CD4-positive, alpha-beta T cell treated with Interleukin-15 for 4 hours (primary cell): ENCODE data around the gene USP7.

Source experiments
- DNase-seq: peaks from one replicate; pipeline ENCODE4 v3.0.0-alpha.2; 2020; ENCODE audit warnings: low spot score

USP7 gene

DNA sequence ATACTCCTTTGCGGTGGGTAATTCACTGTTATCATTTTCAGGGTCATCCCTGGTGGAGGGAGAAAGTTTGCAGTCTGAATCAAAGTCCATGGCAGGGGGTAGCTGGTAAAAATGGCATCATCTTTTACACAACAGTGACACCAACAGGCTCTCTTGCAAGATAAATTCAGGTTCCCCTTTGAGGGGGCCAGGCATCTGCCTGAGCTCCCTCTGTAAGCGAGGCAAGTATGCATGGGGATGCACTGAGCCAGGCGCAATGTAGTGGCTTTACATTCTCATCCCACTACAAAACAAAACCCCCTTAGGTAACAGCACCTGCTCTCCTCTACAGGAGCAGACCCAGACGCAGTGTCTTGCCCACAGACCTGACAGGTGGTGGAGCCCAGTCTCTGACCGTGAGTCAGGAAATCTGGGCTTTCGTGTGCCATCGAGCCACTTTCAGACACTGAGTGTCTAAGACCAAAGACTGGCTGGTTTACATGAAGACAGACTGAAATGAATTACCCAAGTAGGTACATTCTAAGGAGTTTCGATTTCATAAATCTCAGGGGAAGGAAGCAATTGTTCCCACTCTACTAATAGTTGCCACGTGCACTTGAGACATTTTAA is 63.9 kb downstream of the USP7 start:
- no peak for DNase-seq

DNA sequence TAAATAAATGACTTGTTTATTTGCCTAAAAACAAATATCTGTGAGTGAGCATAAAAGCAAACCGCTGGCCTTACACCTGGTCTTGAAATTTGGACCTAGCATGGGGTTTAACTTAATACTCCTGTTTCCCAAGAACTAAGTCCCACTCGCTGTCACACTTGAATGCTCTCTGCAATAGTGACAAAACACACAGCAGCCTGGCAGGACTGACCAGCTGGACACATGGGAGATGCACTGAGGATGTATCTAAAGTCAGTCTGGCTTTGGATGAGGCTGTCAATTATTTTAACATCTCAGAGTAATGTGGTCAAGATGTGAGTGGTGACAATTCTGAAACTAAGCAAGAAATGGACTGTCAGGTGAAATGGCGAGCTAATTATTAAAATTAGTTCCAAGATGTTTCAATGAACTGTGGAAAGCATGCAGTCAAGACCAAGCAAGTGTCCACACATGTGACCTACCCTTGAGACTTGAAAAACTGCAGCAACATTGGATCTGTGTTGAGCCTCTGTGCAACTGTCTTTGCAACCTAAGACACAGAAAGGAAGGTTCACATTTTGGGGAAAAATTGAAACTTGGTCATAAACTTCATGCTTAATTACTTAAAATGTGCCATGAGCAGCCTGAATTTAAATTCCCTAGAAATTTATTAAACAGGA is 64.9 kb downstream of the USP7 start:
- DNase-seq, result no peak

DNA sequence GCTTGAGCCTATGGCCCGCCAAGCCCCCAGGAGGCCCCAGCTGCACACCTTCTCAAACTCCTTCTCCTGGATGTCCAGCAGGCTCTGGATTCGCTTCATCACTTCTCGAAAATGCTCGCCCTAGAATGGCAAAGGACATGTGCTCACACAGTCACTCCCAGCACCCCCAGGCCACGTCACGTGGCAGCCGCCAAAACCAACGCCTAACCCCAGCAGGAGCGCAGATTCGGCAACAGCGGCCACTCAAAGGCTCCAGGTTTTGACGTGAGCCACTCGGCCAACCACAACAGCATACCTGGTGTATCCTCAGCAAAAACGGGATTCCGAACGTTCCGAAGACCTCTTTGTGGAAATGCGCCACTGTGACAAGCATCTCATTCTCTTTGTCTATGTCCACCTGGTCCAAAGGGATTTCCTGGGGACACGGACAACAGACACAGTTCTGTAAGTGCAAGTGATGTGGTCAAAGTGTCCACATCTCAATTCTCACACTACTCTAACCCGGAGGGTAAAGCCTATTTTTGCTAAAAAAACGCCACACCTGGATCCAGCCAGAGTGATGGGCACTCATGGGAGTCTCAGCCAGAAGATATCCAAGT is 68.9 kb downstream of the USP7 start:
- DNase-seq, result no peak

DNA sequence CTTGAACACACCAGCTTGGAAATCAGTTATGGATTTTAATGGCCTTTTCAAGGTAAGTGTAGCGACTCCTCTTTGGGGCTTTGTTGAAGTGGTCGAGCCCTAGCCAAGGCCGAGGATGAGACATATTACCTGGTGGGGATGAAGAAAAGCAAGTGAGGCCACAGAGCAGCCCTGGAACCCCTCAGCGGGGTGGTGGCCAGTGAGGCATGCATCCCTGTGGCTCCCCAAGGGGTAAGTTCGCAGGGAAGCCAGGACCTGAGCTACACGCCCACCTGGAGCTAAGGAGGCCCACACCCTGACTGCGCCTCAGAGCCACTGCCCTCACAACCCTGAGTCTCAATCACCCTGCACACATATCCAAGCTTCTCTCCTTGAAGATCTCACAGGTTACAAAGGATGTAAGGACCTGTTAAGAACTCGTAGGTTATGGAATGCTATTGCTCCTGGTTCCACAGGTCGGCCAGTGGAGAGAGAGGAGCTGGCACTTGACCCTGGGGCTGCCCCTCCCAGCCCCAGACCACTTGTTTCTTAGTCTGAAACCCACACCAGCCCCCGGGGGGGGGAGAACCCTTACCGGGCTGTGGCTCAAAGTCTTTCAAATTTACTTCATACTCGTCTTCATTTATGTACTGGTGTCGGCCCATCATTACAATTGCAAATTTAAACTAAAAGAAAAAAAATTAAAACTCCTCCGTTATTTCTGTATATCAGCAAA is 69.6 kb downstream of the USP7 start:
- no peak for DNase-seq

DNA sequence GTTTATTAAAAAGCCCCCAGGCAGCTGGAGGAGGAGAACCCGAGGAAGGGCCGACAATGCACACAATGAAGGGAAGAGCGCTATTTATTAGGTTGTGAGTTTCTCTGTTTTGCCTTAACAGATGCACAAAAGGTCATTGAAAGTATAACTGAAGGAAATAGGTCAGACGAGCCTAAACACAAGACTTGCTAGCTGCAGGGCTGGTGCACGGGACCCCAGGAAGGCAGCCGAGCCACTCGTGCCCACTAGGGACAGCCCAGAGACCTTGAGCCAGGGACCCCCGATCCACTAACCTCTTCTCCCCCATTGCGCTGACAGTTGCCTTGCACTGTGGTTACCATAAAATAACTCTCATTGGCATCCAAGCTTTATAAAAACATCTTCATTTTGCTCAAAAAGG is 70.3 kb downstream of the USP7 start:
- DNase-seq, result no peak

DNA sequence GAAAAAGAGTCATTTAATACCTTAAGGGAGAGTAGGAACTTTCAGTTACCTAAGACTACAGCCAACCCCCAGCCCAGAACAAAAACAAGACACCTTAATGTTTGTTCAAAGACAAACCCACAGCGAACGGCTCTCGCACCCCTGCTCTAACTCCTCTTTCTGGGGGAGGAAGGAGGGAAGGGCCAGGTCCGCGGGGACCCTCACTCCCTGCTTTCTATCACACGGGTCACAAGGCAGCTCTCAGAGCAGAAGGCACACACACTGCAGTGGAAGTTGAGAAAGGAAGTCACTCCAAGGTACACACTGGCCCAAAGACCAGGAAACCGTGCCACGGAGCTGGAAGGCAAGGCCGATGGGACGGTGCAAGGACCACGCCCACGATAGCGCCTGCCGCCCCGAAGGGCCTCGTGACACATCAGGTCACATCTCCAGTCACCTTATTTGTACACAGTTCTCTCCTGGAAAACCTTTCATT is 71.6 kb downstream of the USP7 start:
- no peak for DNase-seq

DNA sequence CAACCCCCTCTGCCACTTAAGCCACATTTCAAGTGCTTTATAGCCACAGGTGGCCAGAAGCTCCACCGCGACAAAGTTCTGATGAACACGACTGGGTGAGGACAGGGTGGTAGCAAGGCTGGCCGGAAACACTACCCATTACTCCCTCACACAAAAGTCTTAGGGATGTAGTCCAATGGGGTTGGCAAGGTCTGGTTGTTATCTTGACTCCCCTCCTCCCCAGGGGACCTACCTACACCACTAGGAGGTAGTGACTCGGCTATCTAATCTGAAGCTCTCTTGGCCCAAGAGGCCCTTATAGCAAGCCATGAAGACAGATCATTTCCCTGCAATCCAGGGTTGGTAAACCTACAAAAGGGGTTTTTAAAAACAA is 73.2 kb downstream of the USP7 start:
- no peak for DNase-seq

DNA sequence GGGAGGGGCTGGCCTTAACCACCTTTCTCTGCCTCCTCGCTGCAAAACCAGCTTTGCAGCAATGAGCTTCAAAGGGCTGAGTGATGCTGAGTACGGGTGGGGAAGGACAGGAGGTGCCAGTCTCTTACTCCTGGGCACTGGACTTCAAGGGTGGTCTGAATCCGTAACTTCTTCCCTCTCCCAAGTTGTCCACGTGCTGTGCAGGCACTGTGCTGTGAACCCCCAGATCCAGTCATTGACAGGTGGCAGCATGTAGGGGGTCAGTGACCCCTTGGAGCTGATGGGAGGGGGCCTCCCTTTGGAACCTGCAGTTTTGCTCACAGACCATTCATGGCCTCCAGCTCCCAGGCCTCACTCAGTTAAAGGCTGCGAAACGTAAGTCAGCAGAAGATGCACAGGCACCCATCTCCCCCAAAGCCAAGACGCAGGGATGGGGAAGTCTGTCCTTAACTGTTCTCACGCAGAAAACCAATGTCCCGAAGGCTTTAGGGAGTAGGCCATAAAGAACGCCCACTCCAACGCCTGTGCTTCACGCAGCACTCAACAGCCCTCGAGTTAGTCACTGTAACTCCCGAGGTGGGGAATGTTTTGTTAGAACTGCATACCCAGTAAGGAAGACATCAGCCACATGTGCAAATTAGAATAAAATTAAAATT is 73.7 kb downstream of the USP7 start:
- DNase-seq, result no peak

DNA sequence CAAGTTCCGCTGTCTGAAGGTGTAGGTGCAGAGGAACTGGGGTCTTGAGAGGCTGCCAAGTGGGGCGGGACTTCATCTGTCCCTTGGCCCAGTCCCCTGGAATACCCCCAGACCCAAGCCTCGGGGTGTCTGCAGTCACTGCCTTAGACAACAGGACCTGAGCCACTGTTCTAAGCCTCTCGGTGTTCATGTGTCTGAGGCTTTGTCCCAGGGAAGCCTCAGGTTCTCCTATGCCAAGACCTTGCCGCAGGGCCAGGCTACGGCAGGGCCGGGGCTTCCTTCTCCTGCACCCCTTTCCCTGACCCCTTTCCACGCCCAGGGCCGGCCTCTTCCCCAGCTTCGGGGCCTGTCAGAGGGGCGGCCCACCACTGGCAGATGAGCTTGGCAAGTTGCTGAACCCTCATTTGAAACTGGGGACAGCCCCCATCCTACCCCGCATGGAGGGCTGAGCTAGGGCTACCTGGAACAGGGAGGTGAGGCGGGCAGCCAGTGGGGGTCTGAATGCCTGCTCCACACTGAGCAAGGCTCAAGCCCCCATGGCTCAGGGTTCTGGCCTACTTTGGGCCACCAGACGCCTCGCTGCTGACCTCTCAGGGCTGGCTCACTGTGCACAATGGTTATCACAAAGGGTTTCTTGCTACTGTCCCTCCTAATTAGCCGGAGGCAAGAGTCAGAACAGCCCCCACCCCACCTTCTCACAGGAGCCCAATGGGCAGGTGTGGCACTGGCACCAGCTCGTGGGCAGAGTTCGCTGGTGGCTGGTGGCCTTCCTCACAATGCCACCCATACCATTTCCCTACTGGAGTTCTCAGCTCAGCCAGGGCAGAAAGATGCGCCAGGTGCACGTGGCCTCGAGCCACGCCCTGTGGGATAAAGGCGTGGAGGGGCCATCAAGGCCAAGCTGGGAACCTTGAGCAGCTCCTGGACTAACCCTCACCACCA is 74.5 kb downstream of the USP7 start:
- no peak for DNase-seq

DNA sequence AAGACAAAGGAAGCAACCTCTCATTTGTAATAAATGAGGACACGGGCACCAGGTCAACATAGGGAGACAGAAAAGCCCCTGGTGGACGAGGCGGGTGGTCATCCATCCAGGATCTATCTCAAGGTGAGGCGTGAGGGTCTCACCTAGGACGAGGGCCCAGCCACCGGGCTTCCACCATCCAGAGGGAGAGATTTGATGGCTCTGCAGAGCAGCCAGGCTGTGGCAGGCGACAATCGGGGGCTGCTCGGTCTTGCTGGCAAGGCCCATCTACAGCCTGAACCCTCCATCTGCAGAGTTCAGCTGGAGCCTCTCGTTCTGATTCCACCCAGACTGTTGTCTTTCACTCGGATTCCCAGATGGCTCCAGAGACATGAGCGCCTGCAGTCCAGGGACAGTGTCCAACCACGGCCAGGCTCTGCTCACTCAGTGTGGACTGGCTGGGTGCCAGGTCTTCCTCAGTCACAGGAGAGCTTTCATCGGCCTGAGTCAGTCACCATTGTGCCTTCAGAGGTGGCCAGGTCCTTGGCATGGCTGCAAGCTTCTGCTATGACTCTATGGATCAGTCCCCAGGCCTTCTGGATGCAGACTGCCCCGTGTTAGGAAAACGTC is 75.7 kb downstream of the USP7 start:
- no peak for DNase-seq

DNA sequence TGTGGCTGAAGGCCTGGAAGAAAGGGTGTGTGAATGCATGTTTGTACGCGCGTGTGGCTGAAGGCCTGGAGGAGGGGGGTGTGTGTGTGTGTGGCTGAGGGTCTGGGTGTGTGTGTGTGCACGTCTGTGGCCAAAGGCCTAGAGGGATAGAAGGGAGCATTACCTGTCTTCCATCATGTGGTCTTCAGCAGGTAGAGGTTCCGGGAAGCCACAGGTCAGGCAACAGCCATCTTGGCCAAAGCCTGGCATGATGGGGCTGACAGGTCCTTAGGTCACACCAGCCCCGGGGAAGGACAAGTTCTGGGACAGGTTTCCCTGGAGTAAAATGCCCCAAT is 76.3 kb downstream of the USP7 start:
- DNase-seq, result no peak

DNA sequence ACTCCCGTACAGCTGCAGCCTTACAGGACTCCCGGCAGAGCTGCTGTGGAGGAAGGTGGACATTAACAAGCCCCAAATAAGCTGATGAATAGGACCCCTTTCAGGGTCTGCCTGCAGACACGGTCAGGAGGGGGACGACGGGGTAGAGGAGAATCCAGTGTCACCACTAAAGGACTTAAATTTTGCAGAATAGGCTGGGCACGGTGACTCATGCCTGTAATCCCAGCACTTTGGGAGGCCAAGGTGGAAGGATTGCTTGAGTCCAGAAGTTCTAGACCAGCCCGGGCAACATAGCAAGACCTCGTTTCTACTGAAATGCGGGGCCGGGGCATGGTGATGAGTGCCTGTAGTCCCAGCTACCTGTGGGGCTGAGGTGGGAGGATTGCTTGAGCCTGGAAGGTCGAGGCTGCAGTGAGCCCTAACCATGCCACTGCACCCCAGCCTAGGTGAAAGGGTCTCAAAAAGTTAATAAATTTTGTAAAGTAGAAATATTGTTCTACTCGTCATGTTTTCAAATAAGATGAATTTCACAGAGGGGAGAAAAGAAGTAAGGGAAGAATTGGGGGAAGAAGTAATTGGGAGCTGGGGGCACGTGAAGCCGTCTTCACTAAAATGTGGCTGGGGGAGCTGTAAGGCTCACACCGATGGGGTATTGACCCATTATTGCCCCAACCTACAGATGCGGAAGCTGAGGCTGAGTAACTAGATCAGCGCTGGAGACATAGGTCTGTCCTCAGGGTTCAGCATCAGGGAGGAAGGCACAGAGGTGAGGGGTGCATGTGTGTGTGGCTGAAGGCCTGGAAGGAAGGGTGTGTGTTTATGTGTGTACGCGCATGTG is 76.9 kb downstream of the USP7 start:
- DNase-seq, result no peak

DNA sequence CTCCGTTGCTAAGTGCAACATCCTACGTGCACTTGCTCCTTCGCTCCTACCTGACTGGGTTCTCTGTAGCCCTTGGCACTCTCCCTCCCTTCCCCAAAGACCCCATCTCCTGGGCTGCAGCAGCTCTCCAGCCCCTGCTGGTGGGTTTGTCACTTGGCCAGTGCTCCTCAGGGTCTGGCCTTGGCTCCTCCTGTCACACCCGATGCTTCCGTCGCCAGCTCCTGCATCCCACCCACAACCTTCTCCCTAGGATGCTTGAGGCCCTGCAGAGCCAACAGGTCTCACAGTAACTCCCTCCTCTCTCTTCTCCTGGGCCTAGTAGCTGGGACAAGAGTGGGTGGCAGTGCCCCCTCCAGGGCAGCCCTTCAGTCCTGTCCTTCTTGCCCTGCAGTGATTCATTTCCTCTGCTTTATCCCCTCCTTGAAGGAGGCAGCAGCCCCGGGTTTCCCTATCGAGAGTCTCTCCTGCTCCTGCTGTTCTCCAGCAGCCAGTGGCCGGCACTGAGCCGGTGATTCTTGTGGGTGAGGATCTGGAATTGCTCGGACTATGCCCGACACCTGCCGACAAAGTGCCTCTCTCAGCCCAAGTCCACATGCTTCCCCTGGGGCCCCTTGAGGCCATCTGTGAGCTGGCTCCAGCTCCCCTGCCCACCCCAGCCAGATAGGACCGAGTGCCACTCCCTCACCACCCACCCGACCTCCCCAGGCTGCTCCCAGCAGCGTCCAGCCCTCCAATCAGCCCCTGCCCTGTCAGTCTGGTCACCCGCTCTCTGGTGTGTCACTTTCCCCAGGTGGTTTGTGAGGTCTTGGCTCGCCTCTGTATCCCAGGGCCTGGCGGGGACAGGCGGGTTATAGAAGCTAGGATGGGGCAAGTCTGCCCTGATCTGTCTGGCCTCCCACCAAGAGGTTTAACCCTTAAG is 77.8 kb downstream of the USP7 start:
- no peak for DNase-seq

DNA sequence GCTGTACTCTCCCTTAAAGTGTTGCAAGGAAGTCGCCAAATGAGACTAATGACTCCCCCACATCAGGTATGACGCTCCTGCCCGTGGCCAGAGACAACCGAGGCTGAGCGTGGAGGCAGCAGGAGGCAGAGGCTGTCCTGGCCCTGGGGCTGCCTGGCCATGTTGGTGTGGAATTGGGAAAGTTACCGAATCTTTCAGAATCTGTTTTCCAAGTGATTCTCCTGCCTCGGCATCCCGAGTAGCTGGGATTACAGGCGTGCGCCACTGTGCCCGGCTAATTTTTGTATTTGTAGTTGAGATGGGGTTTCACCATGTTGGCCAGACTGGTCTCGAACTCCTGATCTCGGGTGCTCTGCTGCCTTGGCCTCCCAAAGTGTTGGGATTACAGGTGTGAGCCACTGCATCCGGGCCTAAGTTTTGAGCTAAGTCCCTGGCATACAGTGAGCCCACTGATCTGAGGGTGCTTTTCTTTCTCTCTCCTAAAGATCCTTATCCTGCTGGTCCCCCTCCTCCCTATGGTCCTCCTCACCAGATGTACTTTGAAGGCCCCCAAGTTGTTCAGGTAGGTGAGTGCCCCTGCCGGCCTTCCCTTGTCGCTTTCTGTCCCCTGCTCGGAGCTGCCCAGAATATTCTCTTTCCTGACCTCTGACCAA is 80.9 kb downstream of the USP7 start:
- no peak for DNase-seq

DNA sequence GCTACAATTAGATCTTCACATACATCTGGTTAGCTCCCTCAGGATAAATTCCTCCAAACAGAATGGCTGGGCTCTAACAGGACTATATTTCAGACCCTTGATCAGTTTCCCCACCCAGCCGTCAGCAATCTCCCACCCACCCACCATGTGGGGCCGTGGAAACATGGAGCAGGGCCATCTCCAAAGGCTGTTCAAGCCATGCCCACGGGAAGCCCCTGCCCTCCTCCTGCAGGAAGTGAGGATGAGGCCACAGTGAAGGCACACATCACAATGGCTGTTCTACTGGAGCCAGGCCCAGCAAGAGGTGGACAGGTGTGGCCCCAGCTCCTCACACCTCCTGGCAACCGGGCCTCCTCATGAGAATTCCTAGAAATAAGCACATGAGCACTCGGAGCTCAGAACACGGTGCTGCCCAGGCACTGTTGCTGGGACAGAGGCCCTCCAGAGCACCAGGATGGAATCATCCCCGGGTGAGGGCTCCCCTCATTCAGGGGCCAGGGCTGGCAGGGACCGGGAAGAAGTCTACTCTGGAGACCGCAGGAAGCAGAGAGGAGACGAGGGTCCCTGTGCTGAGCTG is 81.6 kb downstream of the USP7 start, which contains the start of gene LITAFD:
Gene LITAFD (plus strand): TSS at position 311 of the 577 bp plus-strand sequence. CDS start 2,005 bp downstream, outside the sequence.
- DNase-seq, result no peak

DNA sequence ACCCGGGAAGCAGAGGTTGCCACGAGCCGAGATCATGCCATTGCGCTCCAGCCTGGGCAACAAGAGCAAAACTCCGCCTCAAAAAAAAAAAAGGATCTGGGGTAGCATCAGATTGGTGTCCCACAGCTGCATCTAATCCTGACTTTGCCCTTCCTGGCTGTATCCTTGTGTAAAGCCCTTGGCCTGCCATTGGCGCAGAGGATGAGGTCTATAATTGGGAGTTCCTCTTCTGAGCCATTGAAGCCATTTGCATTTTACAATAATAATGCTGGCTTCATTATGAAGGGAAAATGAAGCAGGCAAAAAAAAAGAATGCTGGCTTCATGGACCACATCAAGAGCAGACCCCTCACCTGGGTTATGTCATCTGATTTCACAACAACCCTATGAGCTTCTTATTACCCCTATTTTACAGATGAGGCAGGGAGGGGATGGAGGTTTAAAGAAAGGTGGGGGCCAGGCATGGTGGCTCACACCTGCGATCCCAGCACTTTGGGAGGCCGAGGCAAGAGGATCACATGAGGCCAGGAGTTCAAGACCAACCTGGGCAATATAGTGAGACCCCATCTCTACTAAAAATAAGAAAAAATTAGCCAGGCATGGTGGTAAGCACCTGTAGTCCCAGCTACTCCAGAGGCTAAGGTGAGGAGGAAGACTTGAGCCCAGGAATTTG is 82.7 kb downstream of the USP7 start:
- no peak for DNase-seq

DNA sequence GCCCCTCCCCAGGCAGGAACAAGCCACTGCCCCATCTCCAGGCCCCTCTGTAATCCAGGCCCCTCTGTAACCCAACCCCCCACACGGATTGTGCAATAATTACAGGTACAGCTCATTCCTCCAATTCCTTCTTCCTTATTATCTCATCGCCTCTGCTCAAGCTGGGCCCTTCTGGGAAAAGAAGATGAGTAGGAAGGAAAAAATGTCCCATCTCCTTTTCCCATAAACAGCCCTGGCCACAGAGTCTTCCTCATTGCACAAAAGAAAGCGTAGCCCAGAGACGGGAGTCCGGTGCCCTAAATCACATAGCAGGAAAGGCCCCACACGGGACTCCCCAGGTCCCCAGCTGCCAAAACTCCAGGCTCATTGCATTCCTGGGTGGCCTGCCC is 85.2 kb downstream of the USP7 start:
- DNase-seq, result no peak
